Muscle layer of duodenum (tissue), 2 donors: ENCODE measurements around the gene LAMC1.

ENCODE experiments used
- H3K27ac ChIP-seq: one replicate; pipeline ENCODE4 v1.7.0; 2013; ENCODE audit warnings: mild to moderate bottlenecking, low read length
- H3K27me3 ChIP-seq: one replicate; pipeline ENCODE4 v1.7.0; 2013; ENCODE audit warnings: low read depth, mild to moderate bottlenecking, control low read depth, low read length
- H3K36me3 ChIP-seq, 2 donors: one replicate each; pipeline ENCODE4 v1.7.0; 2013; ENCODE audit warnings: low read length in 2 of 2, control low read depth in 1 of 2, mild to moderate bottlenecking in 1 of 2; ENCODE audit not compliant: insufficient read depth in 2 of 2, control insufficient read depth in 1 of 2
- H3K4me1 ChIP-seq, 2 donors: one replicate each; pipeline ENCODE4 v1.7.0; 2013; ENCODE audit warnings: low read length in 2 of 2, mild to moderate bottlenecking in 2 of 2, control low read depth in 1 of 2, moderate library complexity in 1 of 2; ENCODE audit not compliant: insufficient read depth in 2 of 2, control insufficient read depth in 1 of 2
- H3K4me3 ChIP-seq, 2 donors: one replicate each; pipeline ENCODE4 v1.7.0; 2013; ENCODE audit warnings: low read length in 2 of 2, low read depth in 1 of 2, mild to moderate bottlenecking in 1 of 2
- H3K9me3 ChIP-seq, 2 donors: one replicate each; pipeline ENCODE4 v1.7.0; 2013; ENCODE audit warnings: low read length in 2 of 2, control low read depth in 1 of 2, mild to moderate bottlenecking in 1 of 2; ENCODE audit not compliant: control insufficient read depth in 1 of 2
- donor health status: healthy.

LAMC1 gene

GRCh38 chr1:183032122-183032921, 9.1 kb downstream of the LAMC1 start:
- Histone ChIP-seq H3K4me3 (no peak overlapping the region), H3K27me3 (no peaks in the 10 kb centered on the region), H3K4me1 (peaks cover 17 to 43% of the 10 kb centered on the region in 2 donors), H3K9me3 (no peaks in the 10 kb centered on the region), H3K27ac (no peak overlapping the region), H3K36me3 (no peaks in the 10 kb centered on the region)

DNA sequence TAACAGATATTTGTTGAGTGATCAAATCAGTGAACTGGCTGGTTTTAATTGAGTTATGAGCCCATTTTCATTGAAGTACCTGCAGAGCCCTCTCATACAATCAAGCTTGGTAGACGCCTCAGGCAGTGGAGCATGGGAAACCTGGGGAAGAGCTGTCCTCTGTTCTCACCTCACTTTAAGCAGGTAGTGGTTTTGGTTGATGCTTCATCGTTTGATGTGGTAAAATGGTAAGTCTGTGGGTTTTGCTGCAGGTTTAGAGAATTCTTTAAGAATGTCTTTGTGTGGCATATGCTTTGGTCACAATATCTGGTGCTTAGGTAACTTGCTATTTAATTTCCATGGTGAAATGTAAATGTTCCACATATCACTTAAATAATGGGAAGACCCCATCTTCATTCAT, 10.0 kb downstream of the LAMC1 start:
- Histone ChIP-seq H3K9me3 (no peaks in the 10 kb centered on the region), H3K4me1 (peaks cover 10 to 41% of the 10 kb centered on the region in 2 donors), H3K27me3 (no peaks in the 10 kb centered on the region), H3K36me3 (no peaks in the 10 kb centered on the region), H3K4me3 (no peak overlapping the region), H3K27ac (no peak overlapping the region)

DNA sequence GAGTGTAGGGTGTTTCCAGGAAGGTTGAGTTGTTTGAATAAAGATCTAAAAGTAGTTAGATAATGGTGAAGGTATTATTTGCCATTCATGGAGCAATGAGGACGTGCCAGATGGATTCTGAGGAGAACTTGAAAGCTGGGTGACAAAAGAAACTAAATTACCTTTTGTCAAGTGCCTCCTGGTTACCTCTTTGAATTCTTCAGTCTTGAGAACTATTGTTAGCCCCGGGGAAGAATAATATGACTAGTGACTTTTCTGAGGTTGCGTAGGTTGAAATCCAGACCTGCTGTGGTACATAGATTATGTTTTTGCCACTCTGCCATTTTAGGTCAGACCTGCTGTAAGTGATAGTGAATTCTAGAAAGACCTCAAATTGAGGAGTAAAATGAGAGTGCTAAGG, 11.5 kb downstream of the LAMC1 start:
- no peak overlapping the region for H3K27ac ChIP-seq

DNA sequence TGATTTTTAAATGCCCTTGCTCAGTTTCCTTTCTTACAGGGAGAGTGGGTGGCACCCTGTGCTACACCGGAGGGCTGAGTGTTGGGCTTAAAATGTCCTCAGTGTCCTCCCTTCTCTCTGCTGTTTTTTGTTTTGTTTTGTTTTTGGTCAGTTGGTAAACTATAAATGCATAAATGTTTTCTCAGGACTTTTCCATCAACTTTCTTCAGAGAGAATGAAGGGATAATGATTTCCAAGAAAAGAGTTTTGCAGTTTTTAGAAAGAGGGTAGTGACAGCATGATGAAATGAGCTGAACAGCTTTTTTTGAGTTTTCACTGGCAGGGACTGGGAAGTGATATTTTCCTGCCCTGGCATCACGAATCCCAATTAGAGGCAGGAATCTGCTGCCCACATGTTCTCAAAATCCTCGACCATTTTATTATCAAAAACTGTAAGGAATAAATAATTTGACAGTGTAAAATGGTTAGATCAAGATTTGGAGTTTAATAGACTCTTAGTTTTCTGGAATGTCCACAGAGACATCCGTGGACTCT, 15.2 kb downstream of the LAMC1 start:
- H3K27me3 ChIP-seq, result no peaks in the 10 kb centered on the region
- H3K4me1 ChIP-seq, result peaks cover 16 to 62% of the 10 kb centered on the region in 2 donors
- no peak overlapping the region for H3K4me3 ChIP-seq
- H3K27ac ChIP-seq, result no peak overlapping the region
- H3K36me3 ChIP-seq, result no peaks in the 10 kb centered on the region
- no peaks in the 10 kb centered on the region for H3K9me3 ChIP-seq

More for the DNA sequence above, 11.5 kb downstream of the LAMC1 start:
- H3K27me3 ChIP-seq, result no peaks in the 10 kb centered on the region
- H3K4me3 ChIP-seq, result no peak overlapping the region
- H3K4me1 ChIP-seq, result peaks cover 8 to 37% of the 10 kb centered on the region in 2 donors
- no peaks in the 10 kb centered on the region for H3K36me3 ChIP-seq
- H3K9me3 ChIP-seq, result no peaks in the 10 kb centered on the region

DNA sequence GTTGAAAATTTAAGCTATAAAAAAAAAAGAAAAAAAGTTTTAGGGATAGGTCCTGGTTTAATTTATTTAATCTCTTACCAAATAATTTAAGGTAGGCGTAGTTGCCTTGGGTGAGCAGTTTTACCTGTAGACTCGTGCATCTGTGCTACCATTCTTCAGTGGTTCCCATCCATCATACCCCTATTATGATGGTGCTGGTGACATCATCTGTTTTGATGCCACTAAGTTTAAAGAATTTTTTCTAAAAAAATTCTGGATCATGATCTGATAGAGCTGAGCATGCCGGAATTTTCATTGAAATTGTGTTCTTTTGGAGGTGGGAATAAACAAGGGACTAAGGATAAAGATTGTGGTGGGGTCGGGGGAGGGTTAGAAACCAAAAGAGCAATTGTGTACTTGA, 15.7 kb downstream of the LAMC1 start:
- Histone ChIP-seq H3K4me1 (peaks cover 16 to 67% of the 10 kb centered on the region in 2 donors), H3K27me3 (no peaks in the 10 kb centered on the region), H3K27ac (no peak overlapping the region), H3K9me3 (no peaks in the 10 kb centered on the region), H3K36me3 (no peaks in the 10 kb centered on the region), H3K4me3 (no peak overlapping the region)

DNA sequence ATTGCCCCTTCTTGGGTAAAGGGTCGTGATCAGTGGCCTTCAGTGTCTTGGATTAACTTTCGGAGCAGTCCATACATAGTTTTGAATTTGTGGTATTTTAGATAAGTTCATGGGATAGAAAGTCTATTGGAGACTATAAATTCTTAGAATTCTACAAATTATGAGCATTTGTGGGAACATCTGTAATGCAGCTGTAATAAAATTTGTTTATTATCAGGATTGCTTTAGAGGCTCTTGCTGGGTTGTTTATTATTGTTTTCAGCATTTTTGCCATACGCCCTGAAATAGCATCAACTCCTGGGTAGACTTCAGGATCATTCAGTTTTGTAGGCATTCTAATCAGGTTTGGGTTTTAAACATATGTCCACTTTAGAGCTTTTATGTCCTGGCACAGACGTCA, 16.1 kb downstream of the LAMC1 start:
- H3K9me3 ChIP-seq, result no peaks in the 10 kb centered on the region
- peaks cover 16 to 71% of the 10 kb centered on the region in 2 donors for H3K4me1 ChIP-seq
- H3K36me3 ChIP-seq, result no peaks in the 10 kb centered on the region
- no peaks in the 10 kb centered on the region for H3K27me3 ChIP-seq
- H3K4me3 ChIP-seq, result no peak overlapping the region
- H3K27ac ChIP-seq, result peak overlapping the region; percentile 70

DNA sequence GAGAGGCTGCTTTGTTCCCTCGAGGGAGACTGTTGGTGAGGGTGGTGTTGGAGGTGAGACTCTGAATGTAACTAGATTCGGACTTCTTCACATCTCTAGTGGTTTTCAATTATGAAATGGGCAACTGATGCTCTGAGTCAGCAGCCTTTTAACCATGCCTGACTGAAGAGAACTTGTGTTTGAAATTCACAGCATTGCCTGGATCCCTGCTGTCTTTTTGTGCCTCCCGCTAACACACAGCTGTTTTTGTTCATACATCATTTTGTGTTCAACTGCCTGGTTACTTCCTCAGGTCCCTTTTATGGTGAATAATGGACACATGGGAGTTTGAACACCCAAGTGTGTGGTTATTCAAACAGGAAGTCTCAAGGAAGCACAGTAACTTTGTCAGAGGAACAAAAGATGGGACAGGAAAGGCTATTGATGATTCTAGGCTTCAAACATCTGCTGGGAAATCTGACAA, 16.8 kb downstream of the LAMC1 start:
- H3K9me3 ChIP-seq, result no peaks in the 10 kb centered on the region
- no peaks in the 10 kb centered on the region for H3K27me3 ChIP-seq
- peaks cover 17 to 76% of the 10 kb centered on the region in 2 donors for H3K4me1 ChIP-seq
- peaks cover 0 to 6% of the 10 kb centered on the region in 2 donors for H3K36me3 ChIP-seq
- peak overlapping the region; percentile 70 for H3K27ac ChIP-seq
- no peak overlapping the region for H3K4me3 ChIP-seq

DNA sequence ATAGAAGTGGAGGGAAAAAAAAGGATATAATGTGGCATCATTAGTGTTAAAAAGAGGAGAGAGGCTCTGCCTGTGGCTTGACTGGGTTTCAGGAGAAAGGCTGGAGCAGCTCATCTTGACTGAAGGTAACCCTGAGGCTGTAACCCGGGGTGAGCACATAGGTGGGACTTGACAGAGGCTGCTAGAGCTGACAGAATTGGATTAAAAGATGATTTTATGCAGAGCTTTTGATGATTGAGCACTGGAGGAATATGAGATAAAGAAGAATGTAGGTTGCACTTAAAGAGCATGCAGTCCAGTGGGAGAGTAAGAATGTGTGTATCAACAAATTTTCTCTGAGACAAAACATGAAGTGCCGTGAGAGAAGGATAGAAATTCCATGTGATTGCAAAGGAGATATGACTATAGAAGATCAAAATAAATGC, 17.3 kb downstream of the LAMC1 start:
- Histone ChIP-seq H3K9me3 (no peaks in the 10 kb centered on the region), H3K4me3 (no peak overlapping the region), H3K36me3 (peaks cover 0 to 7% of the 10 kb centered on the region in 2 donors), H3K27me3 (no peaks in the 10 kb centered on the region), H3K27ac (peak overlapping the region; percentile 70), H3K4me1 (peaks cover 20 to 77% of the 10 kb centered on the region in 2 donors)

GRCh38 chr1:183043254-183043653, 20.0 kb downstream of the LAMC1 start:
- Histone ChIP-seq H3K9me3 (no peaks in the 10 kb centered on the region), H3K4me3 (no peak overlapping the region), H3K4me1 (peaks cover 19 to 74% of the 10 kb centered on the region in 2 donors), H3K27ac (no peak overlapping the region), H3K27me3 (no peaks in the 10 kb centered on the region), H3K36me3 (peaks cover 0 to 7% of the 10 kb centered on the region in 2 donors)

DNA sequence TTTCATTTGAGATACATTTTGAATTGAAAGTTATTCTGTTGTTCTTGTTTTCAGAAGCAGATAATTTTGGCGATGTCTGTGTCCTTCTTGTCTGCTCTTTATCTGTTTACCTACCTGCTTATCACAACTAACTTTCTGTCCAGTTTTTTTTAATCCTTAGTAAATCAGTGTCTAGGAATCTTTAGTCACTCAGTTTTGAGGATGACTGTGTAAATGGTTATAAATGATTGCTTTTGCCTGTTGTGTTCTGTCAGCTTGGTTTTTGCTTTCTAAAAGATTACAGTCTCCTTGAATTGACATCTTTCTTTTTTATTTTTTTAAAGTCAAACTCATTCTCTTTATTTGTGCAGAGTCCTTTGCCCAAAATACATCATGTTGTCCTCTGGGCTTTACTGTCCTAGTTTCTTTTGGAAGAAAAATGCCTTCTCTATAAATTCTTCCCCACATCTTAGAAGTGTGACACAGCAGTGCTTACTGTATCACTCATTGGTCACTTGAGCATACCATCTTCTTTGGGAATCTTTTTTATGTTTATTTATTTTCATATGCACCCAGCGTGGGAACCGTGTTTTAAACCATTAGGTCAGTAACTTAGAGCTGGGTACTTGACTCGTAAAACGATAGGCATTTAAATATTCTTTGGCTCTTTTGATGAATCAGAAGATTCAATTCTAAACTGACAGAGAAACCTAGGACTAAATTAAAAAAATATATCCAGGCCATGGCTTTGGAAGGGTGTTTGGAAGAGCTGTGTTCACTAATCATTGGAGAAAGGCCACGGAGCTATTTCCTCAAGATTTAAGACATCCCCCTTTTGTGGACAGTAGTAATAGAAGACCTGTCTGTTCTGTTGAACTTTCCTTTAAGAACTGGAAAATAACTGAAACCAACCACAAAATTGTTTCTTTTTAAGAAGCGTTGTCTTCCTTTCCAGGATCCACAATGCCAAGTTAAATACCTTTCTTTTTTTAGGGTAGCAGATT, 20.9 kb downstream of the LAMC1 start:
- H3K27ac ChIP-seq, result peak overlapping the region; percentile 50
- H3K4me1 ChIP-seq, result peaks cover 19 to 72% of the 10 kb centered on the region in 2 donors
- H3K4me3 ChIP-seq, result no peak overlapping the region
- no peaks in the 10 kb centered on the region for H3K27me3 ChIP-seq
- peaks cover 0 to 7% of the 10 kb centered on the region in 2 donors for H3K36me3 ChIP-seq
- no peaks in the 10 kb centered on the region for H3K9me3 ChIP-seq
